NT2/D1 (cell line): Measurements from ENCODE around the gene TMEM179.

Experiments used
- SUZ12 ChIP-seq: IDR thresholded peaks from 2 replicates; pipeline ENCODE4 v1.6.1; 2011; ENCODE audit not compliant: insufficient read length, insufficient read depth; ENCODE audit errors: extremely low read depth
- YY1 ChIP-seq: IDR thresholded peaks from 2 replicates; pipeline ENCODE4 v1.6.1; 2011; ENCODE audit not compliant: insufficient read length, insufficient read depth
- ZNF274 ChIP-seq: IDR thresholded peaks from 2 replicates; pipeline ENCODE4 v1.6.1; 2011; ENCODE audit warnings: mild to moderate bottlenecking, low read depth, low read length

- TF ChIP-seq YY1, result no peak
- TF ChIP-seq ZNF274, result no peak
- TF ChIP-seq SUZ12, result no peak
Observed at GRCh38 chr14:104644091-104644635, 39.6 kb upstream of the TMEM179 start.
